ENCODE measurements around the gene SOX18. TPM values are rescaled to one million over a fixed set of nuclear protein-coding genes. Genes with fewer than 3 reads are reported as not detected.

Gene SOX18
- total and polyA plus RNA-seq, 2 of the 8 experiments (the other 6 are each of a cell fraction or from before 2014, with no cell fraction given): 0.09 TPM; not detected in 1

DNA sequence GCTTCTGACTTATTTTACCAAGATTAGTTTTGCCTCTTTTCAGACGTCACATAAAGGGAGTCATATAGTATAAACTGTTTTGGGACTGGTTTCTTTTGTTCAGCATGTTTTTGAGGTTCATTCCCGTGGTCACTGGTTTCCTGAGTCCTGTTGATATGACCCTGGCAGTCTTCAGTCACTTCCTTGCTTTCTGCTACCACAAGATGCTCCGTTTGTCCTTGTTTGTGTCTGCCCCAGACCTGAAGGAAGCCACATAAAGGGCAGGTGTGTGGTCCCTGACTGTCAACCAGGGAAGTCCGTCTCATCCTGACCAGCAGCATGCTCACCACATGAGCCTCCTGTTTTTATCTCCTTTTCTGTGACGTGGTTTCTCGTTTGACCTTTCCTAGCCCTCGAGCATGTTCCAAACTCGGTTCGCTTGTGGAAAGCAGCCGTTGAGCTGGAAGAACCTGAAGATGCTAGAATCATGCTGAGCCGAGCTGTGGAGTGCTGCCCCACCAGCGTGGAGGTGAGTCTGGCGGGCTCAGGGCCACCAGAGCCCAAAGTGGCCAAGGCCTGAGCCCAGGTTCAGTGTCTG is 39.5 kb downstream of the SOX18 start (continued):
- TF ChIP-seq EP300 (IDR thresholded peaks at IDR 0.05; ENCODE audit: borderline replicate concordance in 1 of 2, low read depth in 2 of 2, low read length in 2 of 2): no peak
- TF ChIP-seq BCL11A (IDR thresholded peaks at IDR 0.05; ENCODE audit: low read depth in 2 of 2, low read length in 2 of 2): no peak
- no peak for TF ChIP-seq KDM5A (IDR thresholded peaks at IDR 0.05; ENCODE audit: low read length)
- no peak for TF ChIP-seq TCF12 (IDR thresholded peaks at IDR 0.05; ENCODE audit: low read depth, low read length)

Data from H1 (cell line).